IPS-11a (cell line): ENCODE measurements around the gene AP3M1.

Experiments
- H3K4me3 ChIP-seq: one replicate; pipeline ENCODE4 v1.5.1; 2013; ENCODE audit warnings: low read depth, low read length, control low read depth

Gene AP3M1

GRCh38 chr10:74120911-74121310, 29.7 kb downstream of the AP3M1 start:
- H3K4me3 ChIP-seq: no peak overlapping the region

- H3K4me3 ChIP-seq: no peak overlapping the region
These were observed 31.8 kb downstream of the AP3M1 start for GRCh38 chr10:74118804-74119203.

DNA sequence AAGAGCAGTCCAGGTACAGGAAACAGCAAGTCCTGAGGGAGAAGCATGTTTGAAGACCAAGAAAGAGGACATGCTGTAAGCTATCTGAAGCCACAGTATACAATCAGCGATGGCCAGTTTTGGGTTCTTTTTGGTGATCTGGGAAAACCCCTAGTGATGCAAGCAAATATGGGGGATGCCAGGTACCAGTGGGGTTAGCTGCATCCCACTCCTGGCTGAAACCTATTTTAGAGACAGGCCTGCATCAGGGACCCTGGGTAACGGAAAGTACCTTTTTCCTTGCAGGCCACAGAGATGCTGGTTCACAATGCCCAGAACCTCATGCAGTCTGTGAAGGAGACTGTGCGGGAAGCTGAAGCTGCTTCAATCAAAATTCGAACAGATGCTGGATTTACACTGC, 32.9 kb downstream of the AP3M1 start:
- no peak overlapping the region for H3K4me3 ChIP-seq

- no peak overlapping the region for H3K4me3 ChIP-seq
These were observed 36.6 kb downstream of the AP3M1 start for GRCh38 chr10:74114041-74114448.

GRCh38 chr10:74113546-74113945, 37.1 kb downstream of the AP3M1 start:
- H3K4me3 ChIP-seq: no peak overlapping the region

DNA sequence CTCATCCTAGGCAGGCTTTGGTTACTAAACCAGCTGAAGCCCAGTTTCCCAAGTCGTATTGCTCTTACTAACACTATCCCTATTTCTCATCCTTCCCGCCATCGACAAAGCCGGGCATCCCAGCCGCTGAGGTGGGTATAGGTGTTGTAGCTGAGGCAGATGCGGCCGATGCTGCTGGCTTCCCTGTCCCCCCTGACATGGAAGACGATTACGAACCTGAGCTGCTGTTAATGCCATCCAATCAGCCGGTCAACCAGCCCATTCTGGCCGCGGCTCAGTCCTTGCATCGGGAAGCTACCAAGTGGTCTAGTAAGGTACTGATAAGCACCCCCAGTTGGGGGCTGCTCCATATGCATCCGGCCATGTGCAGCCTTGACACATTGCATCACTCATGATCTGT, 38.8 kb downstream of the AP3M1 start:
- H3K4me3 ChIP-seq: no peak overlapping the region

GRCh38 chr10:74110120-74110519, 40.5 kb downstream of the AP3M1 start:
- no peak overlapping the region for H3K4me3 ChIP-seq

DNA sequence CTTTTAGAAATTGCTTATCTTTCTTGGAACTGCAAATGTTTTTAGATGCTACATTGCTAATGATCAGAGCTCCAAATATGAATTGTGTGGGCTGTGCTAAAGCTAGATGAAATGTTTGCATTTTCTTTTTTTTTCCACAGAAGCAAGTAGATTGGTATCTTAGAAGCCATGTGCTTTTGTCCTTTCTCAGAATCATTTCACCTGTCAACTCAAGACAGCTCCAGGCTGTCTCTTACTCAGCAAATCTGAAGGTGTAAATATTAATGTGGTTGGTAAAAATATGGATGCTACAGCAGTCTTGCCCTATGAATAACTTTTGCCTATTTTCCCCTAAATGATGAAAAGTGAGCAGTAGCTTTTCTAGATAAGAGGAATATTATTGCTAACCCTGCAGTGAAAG, 41.2 kb downstream of the AP3M1 start:
- no peak overlapping the region for H3K4me3 ChIP-seq

DNA sequence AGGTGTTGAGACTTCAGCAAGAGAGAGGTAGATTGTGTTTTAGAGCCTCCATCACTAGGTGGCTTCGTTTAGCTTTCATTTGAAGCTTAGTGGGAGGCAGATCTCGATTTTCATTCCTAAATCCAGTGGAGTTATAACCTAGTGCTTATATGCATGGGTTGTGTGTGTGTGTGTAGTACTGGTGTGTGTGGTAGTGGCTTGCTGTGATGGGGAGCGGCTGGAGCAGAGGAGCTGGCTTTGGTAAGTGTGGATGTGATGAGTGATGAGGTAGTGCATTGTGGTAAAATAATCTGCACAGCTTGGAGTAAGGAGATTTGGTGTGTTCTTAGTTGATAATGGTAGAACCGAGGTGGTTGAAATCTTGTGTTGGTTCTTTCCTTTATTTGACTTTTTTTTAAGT, 43.2 kb downstream of the AP3M1 start:
- H3K4me3 ChIP-seq: no peak overlapping the region

DNA sequence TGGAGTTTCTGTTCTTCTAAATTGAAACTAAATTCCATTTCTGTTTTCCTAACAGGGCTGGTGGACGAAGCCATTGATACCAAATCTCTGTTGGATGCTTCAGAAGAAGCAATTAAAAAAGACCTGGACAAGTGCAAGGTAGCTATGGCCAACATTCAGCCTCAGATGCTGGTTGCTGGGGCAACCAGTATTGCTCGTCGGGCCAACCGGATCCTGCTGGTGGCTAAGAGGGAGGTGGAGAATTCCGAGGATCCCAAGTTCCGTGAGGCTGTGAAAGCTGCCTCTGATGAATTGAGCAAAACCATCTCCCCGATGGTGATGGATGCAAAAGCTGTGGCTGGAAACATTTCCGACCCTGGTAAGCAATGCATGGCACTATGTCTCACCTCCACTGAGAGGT, 45.6 kb downstream of the AP3M1 start:
- H3K4me3 ChIP-seq: no peak overlapping the region

GRCh38 chr10:74104480-74104879, 46.1 kb downstream of the AP3M1 start:
- H3K4me3 ChIP-seq: no peak overlapping the region

DNA sequence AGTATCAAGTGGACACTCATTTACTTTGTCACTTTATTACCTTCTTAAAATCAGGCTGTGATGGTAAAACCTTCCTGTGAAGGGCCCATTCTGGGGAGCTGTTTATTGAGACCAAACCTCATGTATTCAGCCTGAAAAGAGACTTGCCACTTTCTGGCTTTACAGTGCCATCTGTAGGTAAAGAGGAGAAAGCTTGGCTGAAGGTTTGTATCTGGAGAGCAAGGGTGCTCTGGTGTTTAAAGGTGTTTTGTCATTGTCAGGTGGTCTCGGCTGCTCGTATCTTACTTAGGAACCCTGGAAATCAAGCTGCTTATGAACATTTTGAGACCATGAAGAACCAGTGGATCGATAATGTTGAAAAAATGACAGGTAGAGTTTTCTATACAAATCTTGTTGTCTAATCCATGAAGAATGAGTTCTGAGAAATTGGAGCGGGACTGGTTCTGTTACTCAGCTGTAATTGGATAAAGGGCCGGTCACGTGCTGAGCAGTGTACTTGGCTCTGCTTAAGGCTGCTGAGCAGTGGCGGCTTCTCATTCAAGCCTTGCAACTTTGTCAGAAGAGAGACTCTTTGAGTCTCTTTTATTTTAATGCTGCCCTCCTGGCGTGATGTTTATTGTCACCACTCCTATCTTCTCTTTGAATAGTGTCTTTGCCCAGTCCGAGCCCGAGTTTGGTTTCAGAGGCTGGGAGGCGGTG, 46.9 kb downstream of the AP3M1 start:
- H3K4me3 ChIP-seq: no peak overlapping the region

GRCh38 chr10:74099836-74100235, 50.8 kb downstream of the AP3M1 start:
- H3K4me3 ChIP-seq: no peak overlapping the region

- no peak overlapping the region for H3K4me3 ChIP-seq
These were observed 51.2 kb downstream of the AP3M1 start for GRCh38 chr10:74099420-74099819.

DNA sequence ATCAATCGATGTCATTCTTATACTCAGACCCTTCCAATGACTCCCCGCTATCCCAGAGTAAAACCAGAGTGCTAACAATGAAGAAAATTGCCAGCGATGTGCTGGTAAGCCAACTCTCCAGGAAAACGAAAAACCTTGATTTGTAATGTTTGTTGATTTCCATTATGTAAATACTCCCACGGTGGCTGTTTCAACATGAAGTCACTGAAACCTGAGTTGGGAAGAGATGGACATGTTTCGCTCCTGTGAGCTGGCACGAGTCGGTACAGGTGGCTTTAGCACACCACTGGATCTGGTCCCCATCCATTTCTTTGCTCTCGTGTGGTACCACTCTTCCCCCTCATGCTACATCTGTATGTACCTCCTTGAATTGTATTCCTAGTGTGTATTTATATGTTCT, 52.9 kb downstream of the AP3M1 start:
- H3K4me3 ChIP-seq: no peak overlapping the region

DNA sequence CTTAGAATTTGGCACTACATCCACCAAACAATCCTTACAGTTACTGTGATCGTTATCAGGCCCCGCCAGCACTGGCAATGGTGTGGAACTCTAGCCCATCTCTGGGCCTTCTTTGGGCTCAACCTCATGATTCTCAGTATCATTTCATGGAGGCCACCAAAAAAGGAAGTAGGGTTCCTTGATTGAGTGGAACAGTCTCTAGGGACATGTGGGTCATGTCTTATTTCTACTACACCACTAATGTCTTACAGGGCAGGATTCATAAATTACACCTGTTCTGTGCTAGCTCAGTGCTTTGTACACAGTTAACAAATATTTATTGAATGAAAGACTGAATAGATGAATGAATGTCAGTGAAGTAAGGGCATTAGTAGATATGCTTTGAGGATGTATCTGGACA, 53.9 kb downstream of the AP3M1 start:
- no peak overlapping the region for H3K4me3 ChIP-seq

GRCh38 chr10:74094231-74094630, 56.4 kb downstream of the AP3M1 start:
- H3K4me3 ChIP-seq: no peak overlapping the region

- no peak overlapping the region for H3K4me3 ChIP-seq
These were observed 57.0 kb downstream of the AP3M1 start for GRCh38 chr10:74093530-74094164.

- H3K4me3 ChIP-seq: no peak overlapping the region
These were observed 58.3 kb downstream of the AP3M1 start for GRCh38 chr10:74092372-74092771.

- H3K4me3 ChIP-seq: no peak overlapping the region
These were observed 61.9 kb downstream of the AP3M1 start for GRCh38 chr10:74088722-74089121.

GRCh38 chr10:74086317-74086716, 64.3 kb downstream of the AP3M1 start:
- H3K4me3 ChIP-seq: no peak overlapping the region

- no peak overlapping the region for H3K4me3 ChIP-seq
These were observed 65.7 kb downstream of the AP3M1 start for GRCh38 chr10:74084955-74085354.

DNA sequence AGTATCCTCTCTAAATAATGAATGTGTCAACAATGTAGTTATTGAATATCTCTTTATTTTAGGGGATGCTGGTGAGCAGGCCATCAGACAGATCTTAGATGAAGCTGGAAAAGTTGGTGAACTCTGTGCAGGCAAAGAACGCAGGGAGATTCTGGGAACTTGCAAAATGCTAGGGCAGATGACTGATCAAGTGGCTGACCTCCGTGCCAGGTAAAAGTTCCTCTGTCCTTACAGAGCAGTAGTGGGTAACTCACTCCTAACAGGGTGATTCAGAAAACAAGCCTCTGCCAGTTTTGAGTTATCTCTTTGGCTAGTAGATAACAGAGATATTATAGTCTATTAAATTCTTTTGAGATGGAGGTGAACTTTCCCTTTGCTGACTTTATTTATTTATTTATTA, 67.3 kb downstream of the AP3M1 start:
- no peak overlapping the region for H3K4me3 ChIP-seq
